Measurements from ENCODE around the gene STEAP1B. TPM values are rescaled to one million over a fixed set of nuclear protein-coding genes. Genes with fewer than 3 reads are reported as not detected.

The STEAP1B gene
- total RNA-seq, 1 experiment from 2014 or later, result 3.2 TPM

DNA sequence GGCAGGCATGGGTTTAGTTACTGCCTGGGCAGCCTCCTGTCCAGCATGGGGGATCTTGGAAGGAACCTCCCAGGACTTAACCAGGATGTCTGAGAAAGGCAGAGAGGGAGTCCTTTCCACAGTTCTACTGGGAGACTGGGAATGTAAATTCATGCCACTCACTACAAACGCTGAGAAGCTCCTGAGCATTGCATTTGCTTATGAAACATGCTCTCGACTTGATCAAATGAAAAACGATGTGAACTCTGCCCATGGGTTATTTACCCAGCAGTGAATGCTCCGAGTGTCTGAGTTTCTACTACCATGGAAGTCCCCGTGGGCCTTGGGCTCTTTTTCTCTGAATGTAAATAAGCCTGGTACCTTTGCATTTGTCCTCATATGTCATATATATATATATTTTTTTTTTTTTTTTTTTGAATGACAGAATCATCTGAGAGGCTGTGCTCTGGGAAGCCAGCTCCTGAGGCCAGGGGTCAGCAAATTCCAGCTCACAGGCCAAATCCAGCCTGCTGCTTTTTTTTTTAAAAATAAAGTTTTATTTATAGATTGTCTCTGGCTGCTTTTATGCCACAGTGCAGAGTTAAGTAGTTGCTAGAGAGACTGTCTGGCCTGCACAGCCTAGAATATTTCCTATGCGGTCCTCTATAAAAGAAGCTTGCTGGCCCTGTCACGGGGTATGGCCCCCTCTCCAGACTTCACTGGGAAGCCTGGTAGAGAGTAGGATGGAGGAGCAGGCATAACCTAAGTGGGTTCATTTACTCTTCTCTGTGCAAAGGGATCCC lies 121.6 kb downstream of the STEAP1B start:
- Mint-ChIP-seq H3K4me1 (peaks cover 0 to 7% of the 10 kb centered on the region in 2 experiments; a peak in 1 of 4 replicates), H3K36me3 (ENCODE audit: insufficient read depth in 1 of 3, low read depth in 3 of 3) (no peaks in the 10 kb centered on the region), H3K27me3 (ENCODE audit: low read depth) (no peaks in the 10 kb centered on the region), H3K4me3 (no peak overlapping the region), H3K9me3 (no peaks in the 10 kb centered on the region), H3K27ac (no peak overlapping the region)
- DNase-seq, result no peak
- H3K56ac ChIP-seq (ENCODE audit: insufficient read length, low read depth, low read length), result no peak overlapping the region
- no peak overlapping the region for H3K23ac ChIP-seq (ENCODE audit: insufficient read length, low read depth, low read length)
- H2BK5ac ChIP-seq (ENCODE audit: insufficient read length, low read length), result no peak overlapping the region
- H3K79me1 ChIP-seq (ENCODE audit: insufficient read depth, low read depth, low read length, poor library complexity, severe bottlenecking), result no peaks in the 10 kb centered on the region
- H3K9me3 ChIP-seq (ENCODE audit: control insufficient read depth, low read depth, low read length), result no peaks in the 10 kb centered on the region
- H3T11ph ChIP-seq (ENCODE audit: low read length), result no peak overlapping the region
- no peak overlapping the region for H3K9ac ChIP-seq (ENCODE audit: extremely low read depth, insufficient read length, low read length)
- no peaks in the 10 kb centered on the region for H3K79me2 ChIP-seq (ENCODE audit: insufficient read depth, low read length)
- H4K8ac ChIP-seq (replicated peaks; ENCODE audit: insufficient read length, low read depth, low read length), result no peak overlapping the region
- H3K18ac ChIP-seq (ENCODE audit: insufficient read length, low read depth, low read length), result no peak overlapping the region
- H2BK20ac ChIP-seq (ENCODE audit: low read depth, low read length, poor library complexity, severe bottlenecking), result no peak overlapping the region
- no peak overlapping the region for H2BK120ac ChIP-seq (ENCODE audit: low read depth, low read length, poor library complexity, severe bottlenecking)
- H3K14ac ChIP-seq (ENCODE audit: insufficient read depth, low read length), result no peak overlapping the region
- H4K20me1 ChIP-seq (ENCODE audit: control insufficient read depth, insufficient read depth, insufficient read length), result no peaks in the 10 kb centered on the region
- H2BK15ac ChIP-seq (ENCODE audit: low read depth, low read length), result no peak overlapping the region
- no peak overlapping the region for H2BK12ac ChIP-seq (ENCODE audit: insufficient read length, low read depth, low read length)
- no peak for TF ChIP-seq CTCF (conservative IDR thresholded peaks at IDR 0.05)
- no peak overlapping the region for H3K4ac ChIP-seq (ENCODE audit: low read depth, low read length)
- no peaks in the 10 kb centered on the region for H3K27me3 ChIP-seq (ENCODE audit: insufficient read depth, low read length)
- H3K27ac ChIP-seq (ENCODE audit: insufficient read length, low read depth, low read length), result no peak overlapping the region
- H2AFZ ChIP-seq (ENCODE audit: low read length), result no peak overlapping the region
- H4K5ac ChIP-seq (ENCODE audit: insufficient read length, low read depth, low read length), result no peak overlapping the region
- no peaks in the 10 kb centered on the region for H3K23me2 ChIP-seq (ENCODE audit: insufficient read length, low read depth, low read length, poor library complexity, severe bottlenecking)
- H3K4me1 ChIP-seq (ENCODE audit: insufficient read depth, low read length), result no peaks in the 10 kb centered on the region
- no peak overlapping the region for H3K4me2 ChIP-seq (ENCODE audit: insufficient read depth, insufficient read length, low read length)
- WGBS (ENCODE audit: extremely low coverage, insufficient read length, low lambda C conversion rate), result no CpG with 5 or more reads among the region's 7 CpGs
- H4K91ac ChIP-seq (ENCODE audit: insufficient read length, low read depth, low read length), result no peak overlapping the region
- H2AK5ac ChIP-seq (ENCODE audit: insufficient read length, low read length), result no peak overlapping the region
